Adrenal gland (tissue), 12 donors: ENCODE data around the gene PAX6. TPM values are rescaled to one million over a fixed set of nuclear protein-coding genes. Genes with fewer than 3 reads are reported as not detected.

Source experiments
- DNase-seq, 7 donors: peaks; one replicate each; pipeline ENCODE4 v3.0.0-alpha.2; 2019 to 2020
- H3K27ac ChIP-seq, 5 donors: fragments of 200-600 bp; sonication (generic) in 4 of 5; 1 replicate in 3 of 5; 2 replicates in 2 of 5; pipeline versions ENCODE4 v1.5.1 to v1.8.0; 2016 to 2020; ENCODE audit warnings: mild to moderate bottlenecking in 1 of 5
- H3K27me3 ChIP-seq: fragments of 200-600 bp; 2 replicates; pipeline ENCODE4 v1.8.0; 2021
- H3K36me3 ChIP-seq, 2 donors: fragments of 200-600 bp; replicated peaks in 1 of 2; 1 replicate in 1 of 2; 2 replicates in 1 of 2; pipeline versions ENCODE4 v1.5.1 to v1.8.0; 2018 to 2022
- H3K4me1 ChIP-seq, 2 donors: fragments of 200-600 bp; replicated peaks in 1 of 2; 1 replicate in 1 of 2; 2 replicates in 1 of 2; pipeline versions ENCODE4 v1.5.1 to v1.8.0; 2018 to 2021
- H3K4me3 ChIP-seq, 4 donors: fragments of 200-600 bp; sonication (generic) in 3 of 4; one replicate each; pipeline ENCODE4 v1.5.1; 2016 to 2018
- H3K9me3 ChIP-seq, 3 donors: fragments of 200-600 bp; sonication (generic) in 1 of 3; replicated peaks in 1 of 3; 1 replicate in 2 of 3; 2 replicates in 1 of 3; pipeline versions ENCODE4 v1.5.1 to v1.8.0; 2016 to 2021
- POLR2A ChIP-seq, 2 donors: fragments of 450-650 bp; IDR thresholded peaks; one replicate each; pipeline ENCODE4 v1.6.1; 2017; ENCODE audit warnings: antibody characterized with exemption in 2 of 2, mild to moderate bottlenecking in 2 of 2, moderate library complexity in 1 of 2
- WGBS, 4 donors: extraction: QIAGEN DNeasy Blood & Tissue Kit in 2 of 4; methylation state at CpG; one replicate each; pipeline versions ENCODE4 v1.1.5 to v1.1.7; 2013 to 2017; 5-methylcytosine and 5-hydroxymethylcytosine counted together
- intact Hi-C, 2 donors: fragments of 100-400 bp; cut with DNase I; formaldehyde crosslinking; loops; one replicate each; pipeline versions ENCODE4 v1.14.1 to v1.15.0; 2022 to 2023
- polyA plus RNA-seq, 3 donors: library from polyadenylated mRNA; stranded (reverse); fragments of 200-250 nt in 2 of 3; fragments of 350-450 nt in 1 of 3; fragmentation: Illumina TruSeq in 1 of 3; extraction: RNeasy Lipid Tissue Mini Kit (QIAGEN cat#74804) in 1 of 3; gene quantifications; one replicate each; pipeline ENCODE4 v1.2.3, GENCODE V29; 2013 to 2014
- total RNA-seq, 9 donors: library from RNA; depleted of rRNA in 4 of 9; stranded (reverse); fragments of >200 nt in 4 of 9; fragments of 120-200 nt in 1 of 9; fragmentation: NEBNext Ultra II Directional in 1 of 9; extraction: Animal tissue kit (Norgen Biotek cat#: 25700) in 1 of 9; gene quantifications; one replicate each; pipeline versions ENCODE4 v1.1.0 to v1.2.4, GENCODE V29; 2013 to 2023
- TF ChIP-seq, protein P1 (sequence below), 6 experiments: fragments of 450-650 bp in 4 of 6; fragments of 200-600 bp in 2 of 6; sonication (generic) in 1 of 6; IDR thresholded peaks; 1 replicate in 5 of 6; 2 replicates in 1 of 6; pipeline versions ENCODE4 v1.5.1 to v1.8.0; 2016 to 2021; ENCODE audit warnings: antibody characterized with exemption in 6 of 6, mild to moderate bottlenecking in 2 of 6, moderate library complexity in 1 of 6
- donor health status: healthy with polysubstance abuse.
- donor health status: Bipolar disorder and iron deficiency.
- donor health status: DM: yes; HTN: yes; CAD: no.
- donor health status: DM: no; HTN: no; CAD: no.
- donor health status: DM: no; HTN: no; CAD: no.
- donor health status: DM: yes; HTN: yes; CAD: no.

The PAX6 gene
- total and polyA plus RNA-seq, 12 donors: 0.08 to 3.7 (median 0.35) TPM; not detected in 3

DNA sequence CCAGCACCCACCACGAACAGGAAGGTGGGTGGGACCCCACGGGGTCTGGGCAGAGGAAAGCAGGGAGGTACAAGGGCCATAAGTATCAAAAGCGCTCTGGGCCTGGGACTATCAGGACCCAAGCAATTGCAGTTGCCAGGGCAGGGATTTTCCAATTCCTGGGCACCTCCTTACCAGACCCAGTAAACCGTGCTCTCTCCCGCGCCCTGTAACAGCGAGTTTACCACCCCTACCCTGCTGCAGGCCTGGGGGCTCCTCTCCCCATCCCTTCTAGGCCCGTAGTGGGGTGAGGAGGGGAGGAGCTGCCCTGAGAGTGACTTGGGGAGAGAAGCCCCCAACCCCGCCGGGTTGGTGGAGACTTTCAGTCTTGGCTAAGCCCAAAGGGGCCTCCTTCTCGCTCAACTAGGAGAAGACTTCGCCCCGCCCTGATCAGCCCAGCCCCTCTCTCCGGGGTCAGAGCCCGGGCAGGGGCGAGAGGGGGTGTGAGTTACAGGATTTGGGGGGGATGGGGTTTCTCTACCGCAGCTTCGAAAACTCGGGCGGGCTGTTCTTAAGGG, 5.4 kb downstream of the PAX6 start:
- Histone ChIP-seq H3K27ac (no peak overlapping the region), H3K4me3 (no peak overlapping the region), H3K4me1 (peaks cover 6 to 20% of the 10 kb centered on the region in 2 donors), H3K27me3 (peaks cover 99% of the 10 kb centered on the region), H3K36me3 (no peaks in the 10 kb centered on the region), H3K9me3 (no peaks in the 10 kb centered on the region)
- no peak for DNase-seq
- no peak for TF ChIP-seq POLR2A (IDR thresholded peaks at IDR 0.05)
- TF ChIP-seq, protein P1, sequence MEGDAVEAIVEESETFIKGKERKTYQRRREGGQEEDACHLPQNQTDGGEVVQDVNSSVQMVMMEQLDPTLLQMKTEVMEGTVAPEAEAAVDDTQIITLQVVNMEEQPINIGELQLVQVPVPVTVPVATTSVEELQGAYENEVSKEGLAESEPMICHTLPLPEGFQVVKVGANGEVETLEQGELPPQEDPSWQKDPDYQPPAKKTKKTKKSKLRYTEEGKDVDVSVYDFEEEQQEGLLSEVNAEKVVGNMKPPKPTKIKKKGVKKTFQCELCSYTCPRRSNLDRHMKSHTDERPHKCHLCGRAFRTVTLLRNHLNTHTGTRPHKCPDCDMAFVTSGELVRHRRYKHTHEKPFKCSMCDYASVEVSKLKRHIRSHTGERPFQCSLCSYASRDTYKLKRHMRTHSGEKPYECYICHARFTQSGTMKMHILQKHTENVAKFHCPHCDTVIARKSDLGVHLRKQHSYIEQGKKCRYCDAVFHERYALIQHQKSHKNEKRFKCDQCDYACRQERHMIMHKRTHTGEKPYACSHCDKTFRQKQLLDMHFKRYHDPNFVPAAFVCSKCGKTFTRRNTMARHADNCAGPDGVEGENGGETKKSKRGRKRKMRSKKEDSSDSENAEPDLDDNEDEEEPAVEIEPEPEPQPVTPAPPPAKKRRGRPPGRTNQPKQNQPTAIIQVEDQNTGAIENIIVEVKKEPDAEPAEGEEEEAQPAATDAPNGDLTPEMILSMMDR (IDR thresholded peaks at IDR 0.05): no peak
- intact Hi-C loops: no loop called here
- 9 to 16% (median 11%) methylated on average over 7 to 20 of the region's 20 CpGs for WGBS, 4 donors

DNA sequence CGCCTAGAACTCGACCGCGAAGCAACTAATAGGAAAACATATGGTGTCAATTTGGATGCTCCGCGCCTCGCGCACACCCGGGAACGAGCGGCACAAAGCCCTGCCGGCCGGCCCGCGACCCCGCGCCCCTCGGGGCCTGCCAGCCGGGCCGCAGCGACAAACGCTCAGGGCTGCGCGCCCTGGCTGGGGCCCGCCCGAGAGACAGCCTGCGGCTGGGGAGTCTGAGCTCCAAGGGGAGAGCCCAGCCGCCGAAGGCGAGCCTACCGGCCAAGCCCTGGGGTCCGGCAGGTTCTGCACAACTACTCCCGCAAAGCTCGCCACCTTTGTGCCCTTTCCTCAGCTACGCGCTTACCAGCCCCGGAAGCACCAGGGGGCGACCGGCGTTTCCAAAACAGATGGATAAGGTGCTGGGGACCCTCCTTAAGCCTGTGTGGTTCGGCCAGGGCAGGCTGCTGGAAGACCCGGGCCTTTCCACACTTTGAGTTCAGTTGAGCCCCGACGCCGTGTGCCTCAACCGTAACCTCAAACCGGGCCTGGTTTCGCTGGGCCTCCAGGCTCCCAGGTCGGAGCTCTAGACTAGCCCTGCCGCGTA, 6.0 kb downstream of the PAX6 start:
- H3K36me3 ChIP-seq: no peaks in the 10 kb centered on the region
- intact Hi-C loops: no loop called here
- H3K4me3 ChIP-seq: no peak overlapping the region
- no peaks in the 10 kb centered on the region for H3K9me3 ChIP-seq
- WGBS, 4 donors: 5 to 13% (median 13%) methylated on average over 4 to 51 of the region's 51 CpGs
- DNase-seq: peak in 1 of 7 donors; percentile 31
- TF ChIP-seq POLR2A (IDR thresholded peaks at IDR 0.05): no peak
- TF ChIP-seq, protein P1 (IDR thresholded peaks at IDR 0.05): no peak
- peaks cover 99% of the 10 kb centered on the region for H3K27me3 ChIP-seq
- no peak overlapping the region for H3K27ac ChIP-seq
- H3K4me1 ChIP-seq: peaks cover 6 to 15% of the 10 kb centered on the region in 2 donors

DNA sequence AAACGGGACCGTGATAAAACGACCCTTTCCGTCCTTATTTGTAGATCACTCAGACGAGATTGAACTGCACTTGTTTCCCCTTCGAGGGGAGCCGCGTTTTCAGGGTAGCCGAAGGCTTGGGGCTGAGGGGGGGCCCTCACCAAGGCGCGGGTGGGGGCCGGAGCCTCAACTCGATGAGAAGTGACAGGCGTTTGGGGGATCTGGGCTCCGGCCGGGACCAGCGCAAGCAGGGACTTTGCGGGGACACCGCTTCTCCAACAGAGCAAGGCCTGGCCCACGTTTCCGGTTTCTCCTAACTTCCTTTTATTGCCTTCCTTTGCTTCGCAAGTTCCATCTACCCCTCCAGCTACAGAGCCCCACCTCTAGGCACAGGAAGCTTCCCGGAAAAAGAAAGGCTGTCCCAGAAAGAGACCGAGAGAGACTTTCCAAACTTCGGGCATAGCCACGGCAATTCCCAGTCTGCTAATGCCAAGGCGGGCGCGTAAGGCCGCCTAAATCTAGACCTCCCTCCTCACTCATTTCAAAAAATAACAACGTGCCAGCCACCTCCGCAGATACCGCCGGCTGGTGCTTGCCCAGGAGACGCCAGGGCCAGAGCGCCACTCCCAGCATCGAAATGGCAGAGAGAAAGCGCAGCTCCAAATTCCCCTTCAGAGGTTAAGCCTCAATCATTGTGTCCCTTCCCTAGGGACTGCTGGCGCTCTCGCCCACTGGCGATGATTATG, 6.6 kb downstream of the PAX6 start:
- H3K36me3 ChIP-seq: no peaks in the 10 kb centered on the region
- no peaks in the 10 kb centered on the region for H3K9me3 ChIP-seq
- peak in 1 of 7 donors; percentile 38 for DNase-seq
- H3K4me3 ChIP-seq: no peak overlapping the region
- peaks cover 0 to 12% of the 10 kb centered on the region in 2 donors for H3K4me1 ChIP-seq
- TF ChIP-seq POLR2A (IDR thresholded peaks at IDR 0.05): no peak
- TF ChIP-seq, protein P1 (IDR thresholded peaks at IDR 0.05): no peak
- no peak overlapping the region for H3K27ac ChIP-seq
- WGBS, 4 donors: 8 to 14% (median 12%) methylated on average over 32 to 41 of the region's 41 CpGs
- peaks cover 100% of the 10 kb centered on the region for H3K27me3 ChIP-seq
- intact Hi-C loops: no loop called here

DNA sequence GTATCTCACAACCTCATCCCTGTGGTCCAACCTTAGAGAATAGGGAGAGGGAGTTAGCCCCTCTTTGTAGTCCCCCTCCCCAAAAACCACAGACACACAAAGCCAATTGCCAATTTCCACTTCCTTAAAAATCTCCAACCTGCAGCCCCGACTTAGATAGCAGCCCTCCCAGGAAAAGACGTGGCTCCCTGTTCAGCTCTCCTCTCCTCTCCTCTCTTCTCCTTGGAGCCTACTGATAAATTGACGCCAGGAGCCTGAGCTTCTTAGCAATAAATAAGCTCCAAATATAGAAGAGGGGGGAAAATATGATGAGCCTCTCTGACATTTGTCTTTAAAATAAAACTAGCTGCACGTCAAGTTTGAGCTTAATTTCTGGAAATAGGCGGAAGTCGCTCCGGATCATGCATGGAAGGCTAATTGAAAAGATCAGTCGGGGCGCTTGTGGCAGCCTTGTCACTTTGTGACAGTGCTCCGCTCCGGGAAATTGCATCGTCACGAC, 7.3 kb downstream of the PAX6 start:
- 11 to 14% (median 13%) methylated on average over 11 to 13 of the region's 13 CpGs for WGBS, 4 donors
- intact Hi-C loops: no loop called here
- H3K36me3 ChIP-seq: no peaks in the 10 kb centered on the region
- no peak overlapping the region for H3K27ac ChIP-seq
- H3K9me3 ChIP-seq: no peaks in the 10 kb centered on the region
- DNase-seq: no peak
- peaks cover 0 to 16% of the 10 kb centered on the region in 2 donors for H3K4me1 ChIP-seq
- H3K27me3 ChIP-seq: peaks cover 100% of the 10 kb centered on the region
- H3K4me3 ChIP-seq: no peak overlapping the region
- TF ChIP-seq, protein P1 (IDR thresholded peaks at IDR 0.05): no peak
- TF ChIP-seq POLR2A (IDR thresholded peaks at IDR 0.05): no peak
